ENCODE results near the gene LRIG2.
"Not testable (repeated sequence)": the region's sequence is repeated elsewhere in the genome, so short reads cannot be mapped to it uniquely, and the experiment has no call there.

Gene LRIG2

GRCh38 chr1:113046569-113046968, 26.4 kb upstream of the LRIG2 start:
- H3K27ac ChIP-seq: no peak overlapping the region
- TF ChIP-seq CTCF (IDR thresholded peaks at IDR 0.05): no peak
- no peak overlapping the region for H3K4me3 ChIP-seq
- DNase-seq (ENCODE audit: low spot score): peak; percentile 8

DNA sequence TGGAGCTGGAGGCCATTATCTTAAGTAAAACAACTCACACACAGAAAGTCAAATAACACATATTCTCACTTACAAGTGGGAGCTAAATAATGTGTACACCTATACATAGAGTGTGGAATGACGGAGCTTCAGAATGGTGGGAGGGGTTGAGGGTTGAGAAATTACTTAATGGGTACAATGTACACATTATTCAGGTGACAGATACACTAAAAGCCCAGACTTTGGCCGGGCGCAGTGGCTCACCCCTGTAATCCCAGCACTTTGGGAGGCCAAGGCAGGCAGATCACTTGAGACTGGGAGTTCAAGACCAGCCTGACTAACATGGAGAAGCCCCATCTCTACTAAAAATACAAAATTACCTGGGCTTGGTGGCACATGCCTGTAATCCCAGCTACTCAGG, 24.9 kb upstream of the LRIG2 start:
- Histone ChIP-seq H3K27ac (no peak overlapping the region), H3K4me3 (no peak overlapping the region)
- no peak for TF ChIP-seq CTCF (IDR thresholded peaks at IDR 0.05)
- peak; percentile 50 for DNase-seq (ENCODE audit: low spot score)

DNA sequence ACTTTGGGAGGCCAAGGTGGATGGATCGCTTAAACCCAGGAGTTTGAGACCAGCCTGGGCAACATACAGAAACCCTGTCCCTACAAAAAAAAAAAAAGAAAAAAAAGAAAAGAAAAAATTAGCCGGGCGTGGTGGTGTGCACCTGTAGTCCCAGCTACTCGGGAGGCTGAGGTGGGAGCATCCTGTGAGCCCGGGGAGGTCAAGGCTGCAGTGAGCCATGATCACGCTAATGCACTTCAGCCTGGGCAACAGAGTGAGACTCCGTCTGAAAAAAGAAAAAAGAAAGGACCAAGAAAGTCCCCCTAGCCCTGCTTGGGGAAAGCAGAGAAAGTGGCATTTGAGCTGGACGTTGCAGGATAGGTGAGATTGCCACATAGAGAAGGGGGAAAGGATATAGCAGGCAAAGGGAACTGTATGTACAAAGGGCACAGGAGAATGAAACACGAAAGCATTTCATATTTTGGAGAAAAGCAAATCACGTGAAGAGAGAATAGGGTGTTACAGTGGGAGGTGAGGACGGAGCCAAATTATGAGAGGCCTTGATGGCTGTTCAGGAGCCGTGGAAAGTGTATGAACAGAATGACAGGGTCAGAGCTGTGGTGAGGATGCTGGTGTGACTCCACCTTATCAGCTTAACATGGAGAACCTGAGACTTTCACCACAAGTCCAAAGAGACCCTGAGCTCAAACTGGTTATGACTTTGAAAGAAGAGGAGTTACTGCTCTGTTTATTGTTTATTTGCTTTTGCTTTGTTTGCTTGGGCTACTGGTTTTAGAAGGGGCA, 19.5 kb upstream of the LRIG2 start:
- TF ChIP-seq CTCF (IDR thresholded peaks at IDR 0.05): no peak
- no peak overlapping the region for H3K4me3 ChIP-seq
- DNase-seq (ENCODE audit: low spot score): peak; percentile 21
- H3K27ac ChIP-seq: no peak overlapping the region

- Histone ChIP-seq H3K4me3 (no peak overlapping the region), H3K27ac (no peak overlapping the region)
- no peak for DNase-seq (ENCODE audit: low spot score)
- TF ChIP-seq CTCF (IDR thresholded peaks at IDR 0.05): no peak
These were observed 17.4 kb upstream of the LRIG2 start for GRCh38 chr1:113055570-113055969.

DNA sequence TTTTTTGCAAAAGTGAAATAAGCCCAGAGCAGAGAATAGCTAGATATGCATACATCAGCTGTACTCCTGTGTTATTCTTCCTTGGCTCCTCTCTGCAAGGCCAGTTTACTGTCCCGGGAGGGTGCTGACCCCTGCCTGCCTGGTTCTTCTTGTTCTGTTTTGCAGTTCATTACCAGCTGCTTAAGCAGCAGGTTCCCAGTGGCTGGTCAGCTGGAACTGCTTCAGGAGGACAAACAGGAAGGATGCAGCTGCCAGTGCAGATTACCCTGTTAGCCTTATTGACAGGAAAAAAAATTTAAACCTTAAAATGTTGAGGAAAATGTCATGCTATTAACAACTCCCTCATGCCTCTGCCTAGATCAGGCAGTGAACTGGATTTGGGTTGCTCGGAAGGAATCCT, 16.0 kb upstream of the LRIG2 start:
- Histone ChIP-seq H3K27ac (no peak overlapping the region), H3K4me3 (no peak overlapping the region)
- TF ChIP-seq CTCF (IDR thresholded peaks at IDR 0.05): no peak
- DNase-seq (ENCODE audit: low spot score): peak; percentile 38

GRCh38 chr1:113058941-113059706, 13.9 kb upstream of the LRIG2 start:
- Histone ChIP-seq H3K4me3 (no peak overlapping the region), H3K27ac (no peak overlapping the region)
- TF ChIP-seq CTCF (IDR thresholded peaks at IDR 0.05): no peak
- DNase-seq (ENCODE audit: low spot score): peak; percentile 43

GRCh38 chr1:113063456-113063855, 9.5 kb upstream of the LRIG2 start:
- not testable (repeated sequence) for DNase-seq (ENCODE audit: low spot score); H3K4me3 ChIP-seq; H3K27ac ChIP-seq

All from coronary artery (tissue), 2 donors.